PC-3 (cell line): ENCODE data around the gene NEDD4L.

ENCODE experiments used
- EZH2 ChIP-seq: fragments of 300-600 bp; sonication (generic); IDR thresholded peaks from one replicate; pipeline ENCODE4 v1.6.1; 2017; ENCODE audit warnings: antibody characterized with exemption, mild to moderate bottlenecking, low read length; ENCODE audit not compliant: unreplicated experiment
- EZH2phosphoT487 ChIP-seq: fragments of 300-600 bp; sonication (generic); IDR thresholded peaks from 2 replicates; pipeline ENCODE4 v1.6.1; 2018; ENCODE audit warnings: mild to moderate bottlenecking, antibody characterized with exemption, low read length, borderline replicate concordance
- TF ChIP-seq, protein P1 (sequence below): fragments of 300-600 bp; sonication (generic); conservative IDR thresholded peaks from 2 replicates; pipeline ENCODE4 v1.5.1; 2017; ENCODE audit warnings: antibody characterized with exemption, low read depth, mild to moderate bottlenecking, low read length

- TF ChIP-seq, protein P1, sequence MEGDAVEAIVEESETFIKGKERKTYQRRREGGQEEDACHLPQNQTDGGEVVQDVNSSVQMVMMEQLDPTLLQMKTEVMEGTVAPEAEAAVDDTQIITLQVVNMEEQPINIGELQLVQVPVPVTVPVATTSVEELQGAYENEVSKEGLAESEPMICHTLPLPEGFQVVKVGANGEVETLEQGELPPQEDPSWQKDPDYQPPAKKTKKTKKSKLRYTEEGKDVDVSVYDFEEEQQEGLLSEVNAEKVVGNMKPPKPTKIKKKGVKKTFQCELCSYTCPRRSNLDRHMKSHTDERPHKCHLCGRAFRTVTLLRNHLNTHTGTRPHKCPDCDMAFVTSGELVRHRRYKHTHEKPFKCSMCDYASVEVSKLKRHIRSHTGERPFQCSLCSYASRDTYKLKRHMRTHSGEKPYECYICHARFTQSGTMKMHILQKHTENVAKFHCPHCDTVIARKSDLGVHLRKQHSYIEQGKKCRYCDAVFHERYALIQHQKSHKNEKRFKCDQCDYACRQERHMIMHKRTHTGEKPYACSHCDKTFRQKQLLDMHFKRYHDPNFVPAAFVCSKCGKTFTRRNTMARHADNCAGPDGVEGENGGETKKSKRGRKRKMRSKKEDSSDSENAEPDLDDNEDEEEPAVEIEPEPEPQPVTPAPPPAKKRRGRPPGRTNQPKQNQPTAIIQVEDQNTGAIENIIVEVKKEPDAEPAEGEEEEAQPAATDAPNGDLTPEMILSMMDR, result no peak
- TF ChIP-seq EZH2 (no peak), EZH2phosphoT487 (no peak)
These were observed 223.5 kb downstream of the NEDD4L start for GRCh38 chr18:58267493-58267892.
